GM18511 (cell line): ENCODE results near the gene MLLT6.

Source experiments
- ATAC-seq: cut with Tn5 transposase; IDR thresholded peaks from one replicate; pipeline ENCODE4 v1.9.1; 2021; ENCODE audit warnings: mild to moderate bottlenecking, moderate library complexity; ENCODE audit not compliant: unreplicated experiment

Gene MLLT6

DNA sequence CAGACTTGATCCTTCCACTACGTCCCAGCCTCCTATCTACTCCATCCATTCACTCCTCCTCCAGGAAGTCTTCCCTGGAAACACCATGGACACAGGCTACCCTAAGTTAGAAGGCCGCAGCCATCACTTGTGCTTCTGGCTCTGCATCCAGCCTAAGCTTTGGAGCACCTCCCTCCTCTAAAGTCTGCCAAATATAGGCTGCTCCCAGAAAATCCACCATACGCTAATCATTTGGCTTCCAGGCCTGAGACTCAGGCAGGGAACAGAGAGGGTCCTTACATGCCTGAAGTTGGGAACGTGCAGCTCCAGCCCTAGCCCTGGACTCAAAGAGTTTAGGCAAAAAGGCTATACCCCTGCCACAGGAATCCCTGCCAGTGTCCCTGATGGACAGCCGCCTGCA is 36.4 kb downstream of the MLLT6 start:
- no peak for ATAC-seq

DNA sequence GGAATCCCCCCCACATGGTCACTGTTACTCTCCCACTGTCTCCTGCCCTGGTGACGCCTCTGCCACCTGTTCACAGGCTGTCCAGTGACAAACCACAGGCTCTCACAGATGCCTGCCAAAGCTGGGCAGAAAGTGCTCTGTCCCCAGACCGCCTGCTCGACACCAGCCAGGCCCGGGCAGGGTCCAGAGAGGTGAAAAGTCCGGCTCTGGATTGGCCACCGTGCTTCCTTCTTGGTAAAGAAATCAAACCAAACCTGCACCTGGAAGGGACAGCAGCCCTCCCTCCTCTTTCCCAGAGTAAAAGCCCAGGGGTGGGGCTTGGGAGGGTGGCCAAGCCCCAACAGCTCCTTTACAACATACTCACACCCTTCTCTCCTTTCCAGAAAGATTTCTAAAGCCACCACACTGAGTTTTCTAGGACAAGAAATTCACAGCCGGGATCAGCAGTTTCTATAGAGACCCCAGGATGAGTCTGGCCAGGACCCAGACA is 36.9 kb downstream of the MLLT6 start:
- ATAC-seq = no peak

- no peak for ATAC-seq
Observed at GRCh38 chr17:38742411-38743308, 37.6 kb downstream of the MLLT6 start.

- ATAC-seq = no peak
Observed at GRCh38 chr17:38743556-38744171, 38.6 kb downstream of the MLLT6 start.

- no peak for ATAC-seq
Observed at GRCh38 chr17:38745545-38745944, 40.5 kb downstream of the MLLT6 start.

DNA sequence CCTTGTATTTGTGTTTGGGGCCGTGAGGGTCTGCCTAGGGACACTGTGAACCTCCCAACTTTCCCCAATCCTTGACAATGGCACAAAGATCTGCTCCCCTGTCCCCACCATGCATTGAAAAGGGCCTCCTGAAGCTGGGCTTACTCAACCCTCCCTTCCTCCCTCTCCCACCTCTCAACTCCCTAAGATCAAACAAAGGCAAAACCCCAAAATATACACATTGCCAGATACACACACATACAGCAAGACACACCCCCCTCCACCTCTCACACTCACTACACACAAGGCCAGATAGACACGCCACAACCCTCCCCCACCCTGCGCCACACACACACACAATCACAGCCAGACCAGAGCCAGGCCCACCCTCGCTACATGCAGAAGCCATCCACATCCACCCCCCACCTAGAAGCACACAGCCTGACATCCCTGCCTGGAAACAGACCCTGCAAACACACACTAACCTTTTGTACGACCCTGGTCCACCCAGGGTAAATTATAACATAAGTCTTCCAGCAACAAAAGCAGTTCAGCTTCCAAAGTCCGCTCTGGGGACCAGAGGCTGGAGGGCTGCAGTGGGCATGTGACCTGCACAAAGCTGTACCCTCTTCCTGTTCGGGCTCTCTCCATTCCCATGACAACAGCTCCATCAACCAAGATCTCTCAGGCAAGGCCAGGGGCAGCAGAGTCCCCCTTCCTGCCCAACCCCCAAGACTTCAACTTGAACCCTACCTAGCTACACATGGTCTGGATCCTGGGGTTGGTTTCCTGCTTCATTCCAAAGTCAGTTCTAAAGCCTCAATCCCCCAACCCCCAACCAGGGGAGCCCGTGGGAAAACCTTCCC is 41.2 kb downstream of the MLLT6 start:
- no peak for ATAC-seq

GRCh38 chr17:38746849-38747462 is 41.9 kb downstream of the MLLT6 start:
- ATAC-seq = no peak

DNA sequence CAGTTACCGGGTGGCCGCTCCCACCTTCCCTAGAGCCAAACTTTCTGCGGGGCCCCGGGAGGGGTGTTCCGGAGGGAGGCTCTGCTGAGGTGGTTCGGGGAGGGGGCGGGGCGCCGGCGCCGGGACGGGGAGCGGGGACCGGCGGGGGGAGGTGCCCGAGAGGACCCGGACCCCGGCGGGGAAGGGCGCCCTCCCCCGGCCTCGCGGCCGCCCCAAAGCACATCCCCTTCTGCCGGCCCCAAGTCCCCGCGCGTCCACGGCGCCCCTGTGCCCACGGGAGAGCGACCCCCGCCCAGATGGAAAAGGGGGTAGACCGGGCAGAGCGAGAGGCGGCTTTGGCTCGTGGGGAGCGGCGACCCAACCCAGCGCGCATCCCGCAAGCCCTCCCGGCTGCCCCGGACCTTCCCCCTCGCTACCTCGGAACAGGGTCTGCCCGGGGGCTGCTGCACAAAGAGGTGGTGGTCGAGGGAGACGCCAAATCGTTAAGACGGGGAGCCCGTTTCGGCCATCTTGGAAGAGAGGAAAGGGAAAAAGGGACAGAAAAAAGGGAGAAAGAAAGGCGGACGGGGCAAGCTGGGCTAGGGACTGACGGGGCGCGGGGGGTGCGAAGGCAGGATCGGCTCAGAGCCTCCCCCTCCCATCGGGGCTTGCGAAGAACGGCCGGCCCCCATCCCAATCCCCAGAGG is 42.5 kb downstream of the MLLT6 start:
- no peak for ATAC-seq

DNA sequence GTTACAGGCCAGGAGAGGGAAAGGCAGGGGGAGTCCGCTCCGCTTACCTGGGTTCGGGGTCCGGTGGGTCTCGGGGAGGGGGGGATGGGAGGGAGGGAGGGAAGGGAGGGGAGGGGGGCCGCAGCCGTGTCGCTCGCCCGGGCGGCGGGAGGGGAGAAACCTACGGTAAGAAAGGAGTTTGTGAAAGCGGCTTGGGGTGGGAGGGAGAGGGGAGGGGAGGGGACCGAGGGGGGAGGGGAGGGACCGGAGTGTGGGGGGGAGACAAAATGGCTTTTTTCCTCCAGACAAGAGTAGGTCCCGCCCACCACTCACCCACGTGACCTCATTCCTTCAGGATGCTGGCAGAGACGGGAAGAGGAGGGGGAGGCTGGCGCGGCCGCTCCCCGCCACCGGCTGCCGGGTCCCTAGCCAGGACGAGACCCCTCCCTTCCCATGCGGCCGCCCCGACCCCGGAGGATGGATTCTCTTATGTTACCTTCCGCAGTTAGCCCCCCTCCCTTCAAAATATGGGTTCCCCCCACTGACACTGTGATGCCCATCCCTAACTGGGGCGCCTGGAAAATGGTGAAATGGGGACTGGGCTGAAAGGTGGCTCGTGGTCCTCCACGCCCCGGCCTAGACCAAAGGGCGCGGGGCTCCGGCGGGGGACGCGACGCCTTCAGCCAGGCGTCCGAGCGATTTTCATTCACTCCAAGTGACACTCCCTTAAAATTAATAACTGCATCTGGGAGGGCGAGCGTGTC is 43.2 kb downstream of the MLLT6 start, which contains the start of gene PCGF2:
Gene PCGF2 (minus strand): TSS at position 188 of the 743 bp plus-strand sequence. CDS start 7,934 bp downstream, outside the sequence.
- no peak for ATAC-seq

- no peak for ATAC-seq
Observed at GRCh38 chr17:38748892-38749222, 43.8 kb downstream of the MLLT6 start.

DNA sequence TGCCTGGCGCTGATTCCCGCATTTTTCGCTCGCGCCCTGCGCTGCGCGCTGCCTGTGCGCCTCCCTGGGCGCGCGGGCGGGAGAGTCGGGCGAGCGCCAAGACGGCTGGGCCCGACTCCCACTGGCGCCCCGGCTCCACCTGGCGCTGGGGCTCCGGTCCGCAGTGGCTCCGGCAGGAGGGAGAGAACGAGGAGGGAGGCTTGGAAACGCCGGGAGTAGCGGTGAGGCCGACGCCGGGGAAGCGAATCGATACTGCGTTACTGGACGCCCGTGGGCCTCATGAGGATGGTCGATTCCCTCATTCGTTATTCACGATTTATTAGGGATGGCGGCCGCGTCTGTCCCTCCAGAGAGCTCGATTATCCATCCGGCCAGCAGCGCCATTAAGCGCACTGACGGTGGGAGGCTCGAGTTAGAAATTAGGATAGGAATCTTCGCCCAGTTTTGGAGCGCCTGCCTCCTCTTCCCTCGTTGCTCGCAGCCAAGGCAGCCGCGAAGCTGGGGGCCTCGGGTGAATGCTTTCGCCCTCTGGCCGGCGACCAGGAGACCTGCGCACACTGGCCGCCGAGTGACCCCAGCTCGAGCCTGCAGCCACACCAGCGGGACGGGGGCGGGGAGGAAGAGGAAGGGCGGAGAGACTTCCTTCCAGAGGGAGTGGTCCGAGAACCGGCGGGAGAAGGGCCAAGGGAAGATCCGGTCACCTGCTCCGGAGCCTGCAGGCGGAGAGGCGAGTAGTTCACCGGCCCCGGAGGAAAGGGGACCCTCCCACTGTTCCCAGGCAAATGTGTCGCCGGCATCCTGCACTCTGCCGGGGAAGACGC is 44.4 kb downstream of the MLLT6 start:
- ATAC-seq = no peak

- ATAC-seq = no peak
Observed at GRCh38 chr17:38750044-38750311, 44.9 kb downstream of the MLLT6 start.

GRCh38 chr17:38750312-38751121 is 45.4 kb downstream of the MLLT6 start:
- no peak for ATAC-seq

GRCh38 chr17:38751144-38751807 is 46.2 kb downstream of the MLLT6 start:
- no peak for ATAC-seq

GRCh38 chr17:38751808-38752307 is 46.8 kb downstream of the MLLT6 start:
- ATAC-seq = peak; percentile 23

- ATAC-seq = peak; percentile 84
Observed at GRCh38 chr17:38752308-38753070, 47.4 kb downstream of the MLLT6 start, which contains the start of gene PSMB3. Gene PSMB3 (plus strand): TSS chr17:38752741. CDS start chr17:38752827, 86 bp downstream.
